ENCODE results near the gene SLC4A3.
"Not testable (repeated sequence)": the region's sequence is repeated elsewhere in the genome, so short reads cannot be mapped to it uniquely, and the experiment has no call there.

Gene SLC4A3

DNA sequence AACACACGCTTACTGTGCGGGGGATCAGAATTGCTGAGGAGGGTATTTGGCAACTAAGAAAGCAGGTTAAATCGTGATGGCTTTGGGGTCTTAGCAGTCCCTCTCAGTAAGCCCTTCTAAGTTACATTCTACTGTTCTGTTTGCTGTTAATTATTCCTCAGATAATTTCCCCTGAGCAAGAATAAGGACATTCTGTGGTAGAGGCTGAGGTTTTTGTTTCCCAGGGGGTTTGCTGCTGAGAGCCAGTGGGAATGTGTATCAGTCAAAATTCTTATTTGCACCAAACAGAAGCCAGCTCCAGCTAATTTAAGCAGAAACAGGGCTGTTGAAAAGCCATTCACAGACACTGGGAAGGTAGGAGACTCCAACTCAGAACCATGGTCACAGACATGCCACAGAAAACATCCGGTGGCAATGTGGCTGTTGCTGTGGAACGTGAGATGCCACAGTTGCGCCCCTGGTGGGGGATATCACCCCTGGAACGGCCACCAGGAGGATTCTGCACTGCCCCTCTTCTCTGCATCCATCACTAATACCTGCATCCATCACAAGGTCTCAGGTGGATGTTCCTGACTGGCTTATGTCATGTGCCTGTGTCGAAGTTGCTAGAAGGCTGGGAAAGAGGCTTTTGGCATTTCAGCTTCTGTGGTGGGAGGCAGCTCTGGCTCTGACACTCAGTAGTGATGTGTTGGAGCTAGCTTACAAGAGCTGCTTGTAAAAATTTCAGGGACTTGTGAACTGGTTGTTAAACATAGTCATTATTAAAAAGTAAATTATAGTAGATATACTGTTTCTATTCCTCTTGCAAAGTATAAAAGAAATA is 23.2 kb downstream of the SLC4A3 start:
- Histone ChIP-seq H3F3A (ENCODE audit: insufficient read depth, low read length) (no peaks in the 10 kb centered on the region), H3K4me1 (ENCODE audit: insufficient read depth, low read length, severe bottlenecking) (no peaks in the 10 kb centered on the region), H3K36me3 (ENCODE audit: insufficient read depth, low read length) (no peaks in the 10 kb centered on the region), H3K9me2 (ENCODE audit: low read depth, low read length) (no peaks in the 10 kb centered on the region), H3K4me2 (ENCODE audit: low read length) (no peak overlapping the region), H2AFZ (ENCODE audit: low read length) (no peak overlapping the region), H3K27me3 (ENCODE audit: insufficient read depth, low read length) (peaks cover 3% of the 10 kb centered on the region; the same call in 1 of the 2 replicates), H3K79me2 (ENCODE audit: insufficient read depth, low read length) (no peaks in the 10 kb centered on the region), H3K9me3 (ENCODE audit: low read length) (no peaks in the 10 kb centered on the region), H4K20me1 (ENCODE audit: insufficient read depth, low read length) (no peaks in the 10 kb centered on the region), H3K4me3 (ENCODE audit: low read depth, low read length, poor library complexity, severe bottlenecking) (no peak overlapping the region), H3K27ac (ENCODE audit: low read depth, low read length, poor library complexity, severe bottlenecking) (no peak overlapping the region), H3K9ac (ENCODE audit: low read length) (no peak overlapping the region)
- TF ChIP-seq, protein P1, sequence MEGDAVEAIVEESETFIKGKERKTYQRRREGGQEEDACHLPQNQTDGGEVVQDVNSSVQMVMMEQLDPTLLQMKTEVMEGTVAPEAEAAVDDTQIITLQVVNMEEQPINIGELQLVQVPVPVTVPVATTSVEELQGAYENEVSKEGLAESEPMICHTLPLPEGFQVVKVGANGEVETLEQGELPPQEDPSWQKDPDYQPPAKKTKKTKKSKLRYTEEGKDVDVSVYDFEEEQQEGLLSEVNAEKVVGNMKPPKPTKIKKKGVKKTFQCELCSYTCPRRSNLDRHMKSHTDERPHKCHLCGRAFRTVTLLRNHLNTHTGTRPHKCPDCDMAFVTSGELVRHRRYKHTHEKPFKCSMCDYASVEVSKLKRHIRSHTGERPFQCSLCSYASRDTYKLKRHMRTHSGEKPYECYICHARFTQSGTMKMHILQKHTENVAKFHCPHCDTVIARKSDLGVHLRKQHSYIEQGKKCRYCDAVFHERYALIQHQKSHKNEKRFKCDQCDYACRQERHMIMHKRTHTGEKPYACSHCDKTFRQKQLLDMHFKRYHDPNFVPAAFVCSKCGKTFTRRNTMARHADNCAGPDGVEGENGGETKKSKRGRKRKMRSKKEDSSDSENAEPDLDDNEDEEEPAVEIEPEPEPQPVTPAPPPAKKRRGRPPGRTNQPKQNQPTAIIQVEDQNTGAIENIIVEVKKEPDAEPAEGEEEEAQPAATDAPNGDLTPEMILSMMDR (IDR thresholded peaks at IDR 0.05; ENCODE audit: low read length), result no peak
- TF ChIP-seq EZH2 (IDR thresholded peaks at IDR 0.05; ENCODE audit: borderline replicate concordance, low read length), result no peak

GRCh38 chr2:219651656-219652055 is 24.2 kb downstream of the SLC4A3 start:
- not testable (repeated sequence) for H3K9me3 ChIP-seq (ENCODE audit: low read length); H3K36me3 ChIP-seq (ENCODE audit: insufficient read depth, low read length); H2AFZ ChIP-seq (ENCODE audit: low read length); H3K9ac ChIP-seq (ENCODE audit: low read length); H3K79me2 ChIP-seq (ENCODE audit: insufficient read depth, low read length); H3K4me3 ChIP-seq (ENCODE audit: low read depth, low read length, poor library complexity, severe bottlenecking); H3K27ac ChIP-seq (ENCODE audit: low read depth, low read length, poor library complexity, severe bottlenecking); H3K27me3 ChIP-seq (ENCODE audit: insufficient read depth, low read length); H3K4me2 ChIP-seq (ENCODE audit: low read length); H3F3A ChIP-seq (ENCODE audit: insufficient read depth, low read length); H4K20me1 ChIP-seq (ENCODE audit: insufficient read depth, low read length); H3K4me1 ChIP-seq (ENCODE audit: insufficient read depth, low read length, severe bottlenecking); H3K9me2 ChIP-seq (ENCODE audit: low read depth, low read length)

DNA sequence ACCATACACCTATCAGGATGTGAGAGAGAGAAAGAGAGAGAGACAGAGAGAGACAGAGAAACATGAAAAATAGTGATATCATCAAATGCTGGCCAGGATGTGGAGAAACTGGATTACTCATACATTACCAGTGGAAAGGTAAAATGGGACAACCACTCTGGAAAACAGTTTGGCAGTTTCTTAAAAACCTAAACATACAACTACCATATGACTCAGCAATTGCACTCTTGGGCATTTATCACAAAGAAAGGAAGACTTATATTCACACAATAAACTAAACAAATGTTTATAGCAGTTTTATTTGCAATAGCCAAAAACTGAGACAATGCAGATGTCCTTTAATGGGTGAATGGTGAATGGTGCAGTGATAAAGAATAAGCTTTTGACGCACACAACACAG is 29.1 kb downstream of the SLC4A3 start:
- no peak overlapping the region for H3K9ac ChIP-seq (ENCODE audit: low read length)
- H3K4me3 ChIP-seq (ENCODE audit: low read depth, low read length, poor library complexity, severe bottlenecking), result no peak overlapping the region
- no peak overlapping the region for H3K27ac ChIP-seq (ENCODE audit: low read depth, low read length, poor library complexity, severe bottlenecking)
- H3K4me2 ChIP-seq (ENCODE audit: low read length), result no peak overlapping the region
- H3K27me3 ChIP-seq (ENCODE audit: insufficient read depth, low read length), result no peaks in the 10 kb centered on the region
- H3K36me3 ChIP-seq (ENCODE audit: insufficient read depth, low read length), result no peaks in the 10 kb centered on the region
- H3K9me2 ChIP-seq (ENCODE audit: low read depth, low read length), result no peaks in the 10 kb centered on the region
- H3K9me3 ChIP-seq (ENCODE audit: low read length), result no peaks in the 10 kb centered on the region
- no peaks in the 10 kb centered on the region for H3K79me2 ChIP-seq (ENCODE audit: insufficient read depth, low read length)
- H3F3A ChIP-seq (ENCODE audit: insufficient read depth, low read length), result no peaks in the 10 kb centered on the region
- H3K4me1 ChIP-seq (ENCODE audit: insufficient read depth, low read length, severe bottlenecking), result no peaks in the 10 kb centered on the region
- no peak overlapping the region for H2AFZ ChIP-seq (ENCODE audit: low read length)
- no peaks in the 10 kb centered on the region for H4K20me1 ChIP-seq (ENCODE audit: insufficient read depth, low read length)
- TF ChIP-seq EZH2 (IDR thresholded peaks at IDR 0.05; ENCODE audit: borderline replicate concordance, low read length), result no peak
- TF ChIP-seq, protein P1 (IDR thresholded peaks at IDR 0.05; ENCODE audit: low read length), result no peak

Data from OCI-LY1 (cell line).